HG03196 (cell line): ENCODE data around the gene GYS2.

Source experiments
- ATAC-seq: cut with Tn5 transposase; IDR thresholded peaks from one replicate; pipeline ENCODE4 v1.9.1; 2021; ENCODE audit not compliant: unreplicated experiment

GYS2 gene

GRCh38 chr12:21558100-21558679 lies 46.5 kb downstream of the GYS2 start:
- no peak for ATAC-seq

GRCh38 chr12:21553329-21553675 lies 51.3 kb downstream of the GYS2 start:
- ATAC-seq, result no peak

- ATAC-seq, result no peak
These were observed 51.9 kb downstream of the GYS2 start for GRCh38 chr12:21552635-21553328.

- ATAC-seq, result no peak
These were observed 52.7 kb downstream of the GYS2 start for GRCh38 chr12:21551841-21552465.

- ATAC-seq, result no peak
These were observed 57.2 kb downstream of the GYS2 start for GRCh38 chr12:21547437-21547836.

GRCh38 chr12:21546716-21547115 lies 57.9 kb downstream of the GYS2 start:
- no peak for ATAC-seq

- ATAC-seq, result no peak
These were observed 59.1 kb downstream of the GYS2 start for GRCh38 chr12:21545557-21545956.

GRCh38 chr12:21543151-21543550 lies 61.5 kb downstream of the GYS2 start:
- no peak for ATAC-seq

- no peak for ATAC-seq
These were observed 62.2 kb downstream of the GYS2 start for GRCh38 chr12:21542403-21542802.

- ATAC-seq, result no peak
These were observed 62.9 kb downstream of the GYS2 start for GRCh38 chr12:21541773-21542172.

- ATAC-seq, result no peak
These were observed 64.8 kb downstream of the GYS2 start for GRCh38 chr12:21539797-21540196.

GRCh38 chr12:21538061-21538653 lies 66.5 kb downstream of the GYS2 start:
- ATAC-seq, result no peak

- no peak for ATAC-seq
These were observed 75.2 kb downstream of the GYS2 start for GRCh38 chr12:21529456-21529855.

GRCh38 chr12:21528953-21529352 lies 75.7 kb downstream of the GYS2 start:
- ATAC-seq, result no peak

- ATAC-seq, result peak; percentile 98
These were observed 77.0 kb downstream of the GYS2 start for GRCh38 chr12:21527451-21528180.

GRCh38 chr12:21526721-21527345 lies 77.8 kb downstream of the GYS2 start:
- ATAC-seq, result no peak

GRCh38 chr12:21526053-21526452 lies 78.6 kb downstream of the GYS2 start, which contains the start of gene SPX:
Gene SPX (plus strand): TSS chr12:21526296. CDS start chr12:21526473, 177 bp downstream.
- no peak for ATAC-seq

GRCh38 chr12:21523148-21523547 lies 81.5 kb downstream of the GYS2 start:
- ATAC-seq, result no peak

- ATAC-seq, result no peak
These were observed 83.1 kb downstream of the GYS2 start for GRCh38 chr12:21521541-21521940.

- no peak for ATAC-seq
These were observed 86.2 kb downstream of the GYS2 start for GRCh38 chr12:21518451-21518850.

GRCh38 chr12:21516281-21516680 lies 88.4 kb downstream of the GYS2 start:
- ATAC-seq, result no peak
